Fibroblast of pulmonary artery (primary cell): ENCODE results near the gene C7orf25.

Experiments
- DNase-seq: peaks from one replicate; pipeline ENCODE4 v3.0.0-alpha.2; 2010; ENCODE audit warnings: low read depth
- H3K4me3 ChIP-seq: replicated peaks from 2 replicates; pipeline ENCODE4 v1.5.1; 2011; ENCODE audit warnings: low read depth, mild to moderate bottlenecking, control low read depth, low read length, moderate library complexity
- TF ChIP-seq, protein P1 (sequence below): IDR thresholded peaks from 2 replicates; pipeline ENCODE4 v1.5.1; 2011; ENCODE audit warnings: mild to moderate bottlenecking, control low read depth, low read length, inconsistent platforms; ENCODE audit errors: missing control alignments

C7orf25 gene

DNA sequence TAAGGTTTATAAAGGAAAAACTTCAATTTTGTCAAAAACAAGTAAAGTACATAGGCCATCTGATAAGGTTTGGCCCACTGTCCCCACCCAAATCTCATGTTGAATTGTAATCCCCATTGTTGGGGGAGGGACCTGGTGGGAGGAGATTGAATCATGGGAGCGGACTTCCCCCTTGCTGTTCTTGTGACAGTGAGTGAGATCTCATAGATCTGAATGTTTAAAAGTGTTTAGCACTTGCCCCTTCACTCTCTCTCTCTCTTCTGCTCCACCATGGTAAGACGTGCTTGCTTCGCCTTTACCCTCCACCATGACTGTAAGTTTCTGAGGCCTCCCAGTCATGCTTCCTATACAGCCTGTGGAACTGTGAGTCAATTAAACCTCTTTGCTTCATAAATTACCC is 38.5 kb upstream of the C7orf25 start:
- H3K4me3 ChIP-seq, result no peak overlapping the region
- TF ChIP-seq, protein P1, sequence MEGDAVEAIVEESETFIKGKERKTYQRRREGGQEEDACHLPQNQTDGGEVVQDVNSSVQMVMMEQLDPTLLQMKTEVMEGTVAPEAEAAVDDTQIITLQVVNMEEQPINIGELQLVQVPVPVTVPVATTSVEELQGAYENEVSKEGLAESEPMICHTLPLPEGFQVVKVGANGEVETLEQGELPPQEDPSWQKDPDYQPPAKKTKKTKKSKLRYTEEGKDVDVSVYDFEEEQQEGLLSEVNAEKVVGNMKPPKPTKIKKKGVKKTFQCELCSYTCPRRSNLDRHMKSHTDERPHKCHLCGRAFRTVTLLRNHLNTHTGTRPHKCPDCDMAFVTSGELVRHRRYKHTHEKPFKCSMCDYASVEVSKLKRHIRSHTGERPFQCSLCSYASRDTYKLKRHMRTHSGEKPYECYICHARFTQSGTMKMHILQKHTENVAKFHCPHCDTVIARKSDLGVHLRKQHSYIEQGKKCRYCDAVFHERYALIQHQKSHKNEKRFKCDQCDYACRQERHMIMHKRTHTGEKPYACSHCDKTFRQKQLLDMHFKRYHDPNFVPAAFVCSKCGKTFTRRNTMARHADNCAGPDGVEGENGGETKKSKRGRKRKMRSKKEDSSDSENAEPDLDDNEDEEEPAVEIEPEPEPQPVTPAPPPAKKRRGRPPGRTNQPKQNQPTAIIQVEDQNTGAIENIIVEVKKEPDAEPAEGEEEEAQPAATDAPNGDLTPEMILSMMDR, result no peak
- DNase-seq, result no peak

DNA sequence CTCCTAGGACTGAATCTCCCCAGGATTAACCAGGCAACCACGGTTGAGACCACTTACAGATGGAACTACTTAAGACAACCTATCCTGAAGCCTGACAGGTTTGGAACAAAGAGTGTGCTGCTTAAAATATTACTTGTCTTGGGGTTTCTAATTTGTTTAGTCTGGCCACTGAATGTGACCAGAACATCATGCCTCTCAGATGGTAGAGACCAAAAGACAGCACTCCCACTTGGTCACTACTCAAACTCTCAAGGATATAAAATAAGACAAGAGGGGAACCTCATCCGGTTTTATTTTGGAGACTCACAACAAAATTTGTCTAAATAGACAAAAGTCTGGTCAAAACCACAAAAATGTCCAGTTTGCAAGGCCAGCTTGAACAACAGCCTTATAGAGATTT is 35.7 kb upstream of the C7orf25 start:
- TF ChIP-seq, protein P1, result no peak
- no peak overlapping the region for H3K4me3 ChIP-seq
- DNase-seq, result no peak

DNA sequence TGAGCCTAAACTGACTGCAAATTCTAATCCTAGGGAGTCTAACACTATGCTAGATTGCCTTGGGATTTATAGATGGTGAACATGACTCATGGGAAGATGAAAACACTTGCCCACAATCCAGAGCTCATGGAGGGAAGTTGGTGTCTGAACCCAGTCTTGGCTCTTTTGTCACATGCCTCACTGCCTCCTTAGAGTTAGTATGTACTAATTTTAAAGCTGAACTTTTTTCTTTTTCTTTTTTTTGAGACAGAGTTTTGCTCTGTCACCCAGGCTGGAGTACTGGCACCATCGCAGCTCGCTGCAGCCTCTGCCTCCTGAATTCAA is 34.7 kb upstream of the C7orf25 start:
- DNase-seq, result no peak
- TF ChIP-seq, protein P1, result no peak
- no peak overlapping the region for H3K4me3 ChIP-seq

DNA sequence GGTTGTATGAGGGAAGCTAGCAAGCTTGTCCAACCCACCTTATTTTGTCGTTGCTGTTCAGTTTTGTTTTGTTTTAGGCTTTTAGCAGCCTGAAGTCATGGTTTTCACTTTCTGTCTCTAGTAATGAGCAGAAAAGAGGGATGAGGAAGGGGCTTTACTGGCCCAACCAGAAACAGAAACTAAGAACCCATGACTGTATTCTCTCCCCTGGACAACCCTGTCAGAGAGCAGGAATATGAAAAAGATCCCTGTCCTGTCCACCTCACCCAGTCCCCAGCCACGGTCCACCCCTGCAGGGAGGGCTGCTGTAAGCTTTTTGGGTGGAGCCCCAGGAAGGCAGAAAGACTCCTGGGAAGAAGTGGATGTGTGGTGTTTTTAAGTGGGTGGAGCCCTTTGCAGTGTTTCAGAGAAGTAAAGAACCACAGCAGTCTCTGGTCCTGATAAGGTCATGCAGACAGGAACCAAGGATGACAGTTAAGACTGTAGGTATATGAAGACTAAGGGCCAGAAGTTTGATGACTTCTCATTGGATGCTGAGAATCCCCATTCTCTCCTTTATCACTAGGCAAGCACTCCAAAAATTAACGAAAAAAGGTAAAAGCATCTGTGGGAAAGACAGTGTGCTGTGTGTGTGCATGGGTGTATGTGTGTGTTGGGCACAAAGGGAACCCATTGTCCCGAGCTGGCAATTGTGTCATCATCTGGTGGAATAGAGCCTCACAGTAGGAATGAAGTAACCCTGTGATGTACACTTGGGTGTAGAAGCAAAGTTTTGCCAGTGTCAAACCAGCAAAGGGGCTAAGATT is 34.2 kb upstream of the C7orf25 start:
- TF ChIP-seq, protein P1, result no peak
- DNase-seq, result peak; percentile 11
- no peak overlapping the region for H3K4me3 ChIP-seq

DNA sequence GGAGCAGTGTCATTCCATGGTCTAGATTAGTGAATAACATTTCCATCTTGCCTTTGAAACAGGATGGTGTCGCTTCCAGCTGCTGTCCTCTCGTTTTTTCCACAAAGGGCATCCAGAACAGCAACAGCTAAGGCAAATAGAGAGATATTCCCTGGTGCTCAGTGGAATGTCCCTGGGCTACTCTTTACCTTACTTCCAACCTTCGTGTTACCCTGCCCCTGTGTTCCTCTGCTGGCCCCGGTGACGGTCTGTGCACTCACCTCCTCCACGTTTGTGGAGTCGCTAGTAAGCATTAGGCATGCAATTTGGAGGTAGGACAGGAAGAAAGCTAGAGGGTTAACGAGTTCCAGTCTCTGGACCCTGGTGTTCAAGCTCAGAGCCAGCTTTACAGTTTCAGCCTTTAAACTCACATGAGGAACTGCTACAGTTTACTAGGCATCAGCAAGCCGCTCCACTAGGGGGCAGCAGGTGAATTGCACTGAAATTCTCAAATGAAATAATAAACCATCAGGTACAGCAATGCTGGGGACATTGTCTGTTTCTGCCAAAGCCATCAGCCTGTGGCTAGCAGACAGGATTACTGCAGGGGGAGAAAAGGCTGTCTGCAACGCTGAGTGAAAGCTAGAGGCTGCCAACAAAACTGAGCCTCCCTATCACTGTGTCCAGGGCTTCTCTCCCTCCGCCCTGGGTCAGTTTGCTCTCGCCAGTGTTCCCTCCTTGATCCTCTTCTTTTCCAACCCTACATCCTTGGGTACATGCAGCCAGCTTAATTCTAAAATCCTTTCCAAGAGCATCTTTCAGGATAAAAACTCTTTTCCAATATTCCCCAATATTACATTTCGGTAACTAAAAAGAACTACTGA is 29.3 kb upstream of the C7orf25 start:
- DNase-seq, result peak; percentile 87
- H3K4me3 ChIP-seq, result no peak overlapping the region
- TF ChIP-seq, protein P1, result peak; percentile 96

DNA sequence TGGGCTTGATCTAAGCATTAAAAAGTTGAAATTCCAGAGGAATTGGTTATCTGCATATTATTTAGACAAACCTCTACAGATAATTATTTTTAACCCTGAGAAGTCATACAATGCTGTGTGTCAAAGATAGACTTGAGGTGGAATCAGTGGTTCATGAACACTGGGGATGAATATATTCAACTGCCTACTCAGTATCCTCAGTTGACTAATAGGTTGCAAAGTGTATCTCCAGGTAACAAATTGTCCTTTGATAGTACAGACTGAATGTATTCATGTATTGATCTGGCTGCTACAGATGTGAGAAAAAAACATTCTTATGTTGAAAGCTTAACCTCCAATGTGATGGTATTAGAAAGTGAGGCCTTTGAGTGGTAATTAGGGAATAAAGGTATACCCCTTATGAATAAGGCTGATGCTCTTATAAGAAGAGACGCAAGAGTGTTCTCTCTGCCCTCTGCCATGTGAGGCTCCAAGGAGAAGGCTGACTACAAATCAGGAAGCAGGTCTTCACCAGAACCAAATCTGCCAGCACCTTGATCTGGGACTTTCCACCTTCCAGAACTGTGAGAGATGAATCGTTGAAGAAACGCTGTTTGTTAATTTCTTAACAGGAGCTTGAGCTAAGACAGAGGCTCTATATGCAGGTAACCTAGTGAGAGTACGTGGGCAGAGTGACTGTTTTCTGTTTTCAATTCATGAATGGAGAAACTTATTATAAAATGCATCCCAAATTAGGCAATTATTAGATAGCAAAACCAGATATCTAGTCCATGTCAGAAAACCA is 27.8 kb upstream of the C7orf25 start:
- TF ChIP-seq, protein P1, result no peak
- no peak overlapping the region for H3K4me3 ChIP-seq
- no peak for DNase-seq
